GM23338 (cell line): ENCODE results near the gene HMG20B. TPM values are rescaled to one million over a fixed set of nuclear protein-coding genes. Genes with fewer than 3 reads are reported as not detected.

Source experiments
- ATAC-seq: fragments of 200-7000 bp; cut with Tn5 transposase; 3 replicates; pipeline ENCODE4 v1.9.1; 2020
- DNase-seq: peaks from one replicate; pipeline ENCODE4 v3.0.0-alpha.2; 2015; ENCODE audit warnings: low spot score
- H2AFZ ChIP-seq: fragments of 200-600 bp; sonication (generic); 2 replicates; pipeline ENCODE4 v1.8.0; 2016; ENCODE audit warnings: antibody characterized with exemption, mild to moderate bottlenecking, moderate library complexity
- H3F3A ChIP-seq: fragments of 200-600 bp; sonication (generic); replicated peaks from 2 replicates; pipeline ENCODE4 v1.8.0; 2017; ENCODE audit warnings: antibody characterized with exemption, mixed run types, low read depth
- H3K27ac ChIP-seq: fragments of 200-600 bp; sonication (generic); 2 replicates; pipeline ENCODE4 v1.6.1; 2016; ENCODE audit warnings: low read depth
- H3K27me3 ChIP-seq: fragments of 200-600 bp; sonication (generic); 2 replicates; pipeline ENCODE4 v1.8.0; 2016; ENCODE audit warnings: mild to moderate bottlenecking, mixed run types, moderate library complexity; ENCODE audit not compliant: insufficient read depth
- H3K36me3 ChIP-seq: fragments of 200-600 bp; sonication (generic); 2 replicates; pipeline ENCODE4 v1.8.0; 2016; ENCODE audit warnings: mild to moderate bottlenecking; ENCODE audit not compliant: insufficient read depth
- H3K4me1 ChIP-seq: fragments of 200-600 bp; sonication (generic); 2 replicates; pipeline ENCODE4 v1.8.0; 2016; ENCODE audit warnings: mild to moderate bottlenecking, moderate library complexity; ENCODE audit not compliant: insufficient read depth
- H3K4me2 ChIP-seq: fragments of 200-600 bp; sonication (generic); 2 replicates; pipeline ENCODE4 v1.7.1; 2017; ENCODE audit warnings: mixed run types
- H3K4me3 ChIP-seq: fragments of 200-600 bp; sonication (generic); 2 replicates; pipeline ENCODE4 v1.6.1; 2016; ENCODE audit warnings: mixed run types
- H3K79me2 ChIP-seq: fragments of 200-600 bp; sonication (generic); replicated peaks from 2 replicates; pipeline ENCODE4 v1.8.0; 2017; ENCODE audit warnings: mild to moderate bottlenecking; ENCODE audit not compliant: insufficient read depth
- H3K9me2 ChIP-seq: fragments of 200-600 bp; sonication (generic); 2 replicates; pipeline ENCODE4 v1.8.0; 2017; ENCODE audit not compliant: insufficient read depth
- H4K20me1 ChIP-seq: fragments of 200-600 bp; sonication (generic); replicated peaks from 2 replicates; pipeline ENCODE4 v1.8.0; 2017; ENCODE audit warnings: mild to moderate bottlenecking; ENCODE audit not compliant: insufficient read depth
- H3K27ac Mint-ChIP-seq: 2 replicates; pipeline ENCODE4 v1.8.0; 2020; ENCODE audit warnings: inconsistent platforms, mild to moderate bottlenecking, moderate library complexity, mixed read lengths
- H3K27me3 Mint-ChIP-seq: 3 replicates; pipeline ENCODE4 v1.8.0; 2022; ENCODE audit warnings: low read depth, mild to moderate bottlenecking, moderate library complexity, mixed read lengths, inconsistent platforms; ENCODE audit not compliant: insufficient read depth, poor library complexity
- H3K36me3 Mint-ChIP-seq: 3 replicates; pipeline ENCODE4 v1.8.0; 2021; ENCODE audit warnings: low read depth, mild to moderate bottlenecking, inconsistent platforms, moderate library complexity, mixed read lengths
- H3K4me1 Mint-ChIP-seq: 3 replicates; pipeline ENCODE4 v1.8.0; 2020; ENCODE audit warnings: mild to moderate bottlenecking, inconsistent platforms, mixed read lengths
- H3K4me3 Mint-ChIP-seq: 3 replicates; pipeline ENCODE4 v1.8.0; 2021; ENCODE audit warnings: moderate library complexity, mild to moderate bottlenecking, inconsistent platforms, mixed read lengths
- H3K9me3 Mint-ChIP-seq: 3 replicates; pipeline ENCODE4 v1.8.0; 2020; ENCODE audit warnings: moderate library complexity, mild to moderate bottlenecking, inconsistent platforms, mixed read lengths
- JUNB ChIP-seq: IDR thresholded peaks from one replicate; pipeline ENCODE4 v1.6.1; 2016; ENCODE audit warnings: antibody characterized with exemption; ENCODE audit not compliant: unreplicated experiment
- NANOG ChIP-seq: IDR thresholded peaks from 2 replicates; pipeline ENCODE4 v1.6.1; 2016; ENCODE audit warnings: antibody characterized with exemption, borderline replicate concordance
- POLR2AphosphoS5 ChIP-seq: IDR thresholded peaks from 2 replicates; pipeline ENCODE4 v1.6.1; 2016; ENCODE audit warnings: antibody characterized with exemption, low read depth
- STAT1 ChIP-seq: IDR thresholded peaks from one replicate; pipeline ENCODE4 v1.6.1; 2016; ENCODE audit warnings: antibody characterized with exemption; ENCODE audit not compliant: unreplicated experiment
- ZNF114 ChIP-seq: fragments of 250-450 bp; sonication (Bioruptor Pico); IDR thresholded peaks from 2 replicates; pipeline ENCODE4 v1.5.0; 2020; ENCODE audit warnings: mild to moderate bottlenecking, moderate library complexity
- polyA plus RNA-seq: library from polyadenylated mRNA; unstranded; fragments of >200 nt; fragmentation: Nextera tagmentation; extraction: Ambion mirVana; gene quantifications from 2 replicates; pipeline ENCODE4 v1.2.1, GENCODE V29; 2016
- total RNA-seq: library from RNA; depleted of rRNA; stranded (reverse); fragments of >200 nt; shearing (Covaris generic); gene quantifications from 2 replicates; pipeline ENCODE4 v1.2.3, GENCODE V29; 2014
- TF ChIP-seq, protein P1 (sequence below): fragments of 250-450 bp; sonication (Bioruptor Pico); IDR thresholded peaks from 2 replicates; pipeline ENCODE4 v1.5.0; 2020; ENCODE audit warnings: mild to moderate bottlenecking, moderate library complexity

The HMG20B gene
- total and polyA plus RNA-seq, 2 experiments from 2014 or later: 74.1 to 130 TPM

GRCh38 chr19:3606690-3607289 is 34.0 kb downstream of the HMG20B start, which contains the start of gene TBXA2R (continued):
- TF ChIP-seq, protein P1, sequence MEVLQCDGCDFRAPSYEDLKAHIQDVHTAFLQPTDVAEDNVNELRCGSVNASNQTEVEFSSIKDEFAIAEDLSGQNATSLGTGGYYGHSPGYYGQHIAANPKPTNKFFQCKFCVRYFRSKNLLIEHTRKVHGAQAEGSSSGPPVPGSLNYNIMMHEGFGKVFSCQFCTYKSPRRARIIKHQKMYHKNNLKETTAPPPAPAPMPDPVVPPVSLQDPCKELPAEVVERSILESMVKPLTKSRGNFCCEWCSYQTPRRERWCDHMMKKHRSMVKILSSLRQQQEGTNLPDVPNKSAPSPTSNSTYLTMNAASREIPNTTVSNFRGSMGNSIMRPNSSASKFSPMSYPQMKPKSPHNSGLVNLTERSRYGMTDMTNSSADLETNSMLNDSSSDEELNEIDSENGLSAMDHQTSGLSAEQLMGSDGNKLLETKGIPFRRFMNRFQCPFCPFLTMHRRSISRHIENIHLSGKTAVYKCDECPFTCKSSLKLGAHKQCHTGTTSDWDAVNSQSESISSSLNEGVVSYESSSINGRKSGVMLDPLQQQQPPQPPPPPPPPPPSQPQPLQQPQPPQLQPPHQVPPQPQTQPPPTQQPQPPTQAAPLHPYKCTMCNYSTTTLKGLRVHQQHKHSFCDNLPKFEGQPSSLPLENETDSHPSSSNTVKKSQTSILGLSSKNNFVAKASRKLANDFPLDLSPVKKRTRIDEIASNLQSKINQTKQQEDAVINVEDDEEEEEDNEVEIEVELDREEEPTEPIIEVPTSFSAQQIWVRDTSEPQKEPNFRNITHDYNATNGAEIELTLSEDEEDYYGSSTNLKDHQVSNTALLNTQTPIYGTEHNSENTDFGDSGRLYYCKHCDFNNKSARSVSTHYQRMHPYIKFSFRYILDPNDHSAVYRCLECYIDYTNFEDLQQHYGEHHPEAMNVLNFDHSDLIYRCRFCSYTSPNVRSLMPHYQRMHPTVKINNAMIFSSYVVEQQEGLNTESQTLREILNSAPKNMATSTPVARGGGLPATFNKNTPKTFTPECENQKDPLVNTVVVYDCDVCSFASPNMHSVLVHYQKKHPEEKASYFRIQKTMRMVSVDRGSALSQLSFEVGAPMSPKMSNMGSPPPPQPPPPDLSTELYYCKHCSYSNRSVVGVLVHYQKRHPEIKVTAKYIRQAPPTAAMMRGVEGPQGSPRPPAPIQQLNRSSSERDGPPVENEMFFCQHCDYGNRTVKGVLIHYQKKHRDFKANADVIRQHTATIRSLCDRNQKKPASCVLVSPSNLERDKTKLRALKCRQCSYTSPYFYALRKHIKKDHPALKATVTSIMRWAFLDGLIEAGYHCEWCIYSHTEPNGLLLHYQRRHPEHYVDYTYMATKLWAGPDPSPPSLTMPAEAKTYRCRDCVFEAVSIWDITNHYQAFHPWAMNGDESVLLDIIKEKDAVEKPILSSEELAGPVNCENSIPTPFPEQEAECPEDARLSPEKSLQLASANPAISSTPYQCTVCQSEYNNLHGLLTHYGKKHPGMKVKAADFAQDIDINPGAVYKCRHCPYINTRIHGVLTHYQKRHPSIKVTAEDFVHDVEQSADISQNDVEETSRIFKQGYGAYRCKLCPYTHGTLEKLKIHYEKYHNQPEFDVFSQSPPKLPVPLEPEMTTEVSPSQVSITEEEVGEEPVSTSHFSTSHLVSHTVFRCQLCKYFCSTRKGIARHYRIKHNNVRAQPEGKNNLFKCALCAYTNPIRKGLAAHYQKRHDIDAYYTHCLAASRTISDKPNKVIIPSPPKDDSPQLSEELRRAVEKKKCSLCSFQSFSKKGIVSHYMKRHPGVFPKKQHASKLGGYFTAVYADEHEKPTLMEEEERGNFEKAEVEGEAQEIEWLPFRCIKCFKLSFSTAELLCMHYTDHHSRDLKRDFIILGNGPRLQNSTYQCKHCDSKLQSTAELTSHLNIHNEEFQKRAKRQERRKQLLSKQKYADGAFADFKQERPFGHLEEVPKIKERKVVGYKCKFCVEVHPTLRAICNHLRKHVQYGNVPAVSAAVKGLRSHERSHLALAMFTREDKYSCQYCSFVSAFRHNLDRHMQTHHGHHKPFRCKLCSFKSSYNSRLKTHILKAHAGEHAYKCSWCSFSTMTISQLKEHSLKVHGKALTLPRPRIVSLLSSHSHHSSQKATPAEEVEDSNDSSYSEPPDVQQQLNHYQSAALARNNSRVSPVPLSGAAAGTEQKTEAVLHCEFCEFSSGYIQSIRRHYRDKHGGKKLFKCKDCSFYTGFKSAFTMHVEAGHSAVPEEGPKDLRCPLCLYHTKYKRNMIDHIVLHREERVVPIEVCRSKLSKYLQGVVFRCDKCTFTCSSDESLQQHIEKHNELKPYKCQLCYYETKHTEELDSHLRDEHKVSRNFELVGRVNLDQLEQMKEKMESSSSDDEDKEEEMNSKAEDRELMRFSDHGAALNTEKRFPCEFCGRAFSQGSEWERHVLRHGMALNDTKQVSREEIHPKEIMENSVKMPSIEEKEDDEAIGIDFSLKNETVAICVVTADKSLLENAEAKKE (CRISPR knock-in tag): no peak
- TF ChIP-seq ZNF114 (CRISPR knock-in tag) (no peak), NANOG (no peak), JUNB (no peak)

DNA sequence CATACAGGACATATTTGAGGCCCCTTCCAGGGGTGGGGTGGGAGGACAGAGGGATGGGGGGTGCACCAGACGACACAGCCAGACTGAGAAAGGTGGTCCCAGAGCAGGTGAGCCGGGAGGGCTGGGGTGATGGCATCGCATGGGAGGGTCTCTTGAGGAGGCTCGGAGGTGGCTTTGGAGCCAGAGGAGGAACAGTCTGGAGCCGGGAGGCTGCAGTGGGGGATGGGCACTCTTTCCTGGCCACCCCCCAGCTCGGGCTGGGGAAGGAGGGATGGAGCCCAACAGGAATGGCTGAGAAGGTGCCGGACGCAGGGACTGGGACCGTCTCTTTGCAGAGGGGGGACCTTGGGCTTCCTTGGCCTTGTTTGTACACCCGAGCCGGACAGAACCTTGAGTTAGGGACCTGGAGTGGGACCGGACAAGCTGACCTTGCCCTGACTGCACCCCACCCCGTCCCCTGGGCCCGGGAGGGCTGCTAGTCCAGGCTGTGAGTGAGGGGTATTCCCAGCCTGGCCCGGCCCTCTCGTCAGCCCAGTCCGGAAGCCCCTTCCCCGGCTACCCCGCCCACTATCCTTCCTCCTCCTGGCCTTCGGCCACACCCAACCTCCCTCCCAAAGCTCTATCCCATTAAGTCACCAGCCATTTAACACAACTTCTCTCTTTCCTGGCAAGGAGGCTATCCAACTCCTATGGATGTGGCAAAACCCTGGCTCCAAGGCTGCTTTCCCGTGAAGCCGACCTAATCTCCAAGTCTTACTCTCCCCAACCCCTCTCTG is 34.7 kb downstream of the HMG20B start:
- Mint-ChIP-seq H3K36me3 (peaks cover 13% of the 10 kb centered on the region), H3K27ac (no peak overlapping the region)
- peak; percentile 59 for ATAC-seq

More for the DNA sequence above, 34.7 kb downstream of the HMG20B start:
- Mint-ChIP-seq H3K9me3 (no peaks in the 10 kb centered on the region), H3K4me1 (peaks cover 11% of the 10 kb centered on the region), H3K4me3 (peak overlapping the region; percentile 69), H3K27me3 (peaks cover 8% of the 10 kb centered on the region)
- no peaks in the 10 kb centered on the region for H3K79me2 ChIP-seq
- peaks cover 4% of the 10 kb centered on the region; the same call in 1 of the 2 replicates for H3F3A ChIP-seq
- H3K27ac ChIP-seq: no peak overlapping the region
- peak overlapping the region; percentile 80 for H2AFZ ChIP-seq
- peaks cover 11% of the 10 kb centered on the region for H3K27me3 ChIP-seq
- peak; percentile 81 for DNase-seq
- H3K4me1 ChIP-seq: peaks cover 10% of the 10 kb centered on the region
- TF ChIP-seq POLR2AphosphoS5 (0 out of 2 replicates have a peak, but pooled peaks have one; percentile 39), STAT1 (no peak)
- peak overlapping the region; percentile 95 for H3K4me2 ChIP-seq
- no peaks in the 10 kb centered on the region for H4K20me1 ChIP-seq
- H3K9me2 ChIP-seq: no peaks in the 10 kb centered on the region
- H3K36me3 ChIP-seq: no peaks in the 10 kb centered on the region
- peak overlapping the region; percentile 64 for H3K4me3 ChIP-seq
